ENCODE measurements around the gene ADIPOR2. TPM values are rescaled to one million over a fixed set of nuclear protein-coding genes. Genes with fewer than 3 reads are reported as not detected.

Gene ADIPOR2
- total RNA-seq, 1 experiment from 2014 or later: 33.9 TPM

DNA sequence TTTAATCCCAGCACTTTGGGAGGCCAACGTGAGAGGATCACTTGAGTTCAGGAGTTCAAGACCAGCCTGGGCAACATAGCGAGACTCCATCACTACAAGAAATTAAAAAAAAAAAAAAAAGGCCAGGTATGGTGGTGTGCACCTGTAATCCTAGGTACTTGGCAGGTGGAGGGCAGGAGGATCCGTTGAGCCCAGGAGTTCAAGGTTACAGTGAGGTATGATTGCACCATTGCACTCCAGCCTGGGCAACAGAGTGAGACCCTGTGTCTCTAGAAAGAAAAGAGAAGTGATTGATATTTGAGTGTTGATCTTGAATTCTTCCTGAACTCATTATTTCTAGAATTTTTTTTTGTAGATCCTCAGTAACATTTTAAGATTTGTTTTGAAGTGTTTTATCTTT lies 59.4 kb downstream of the ADIPOR2 start:
- no peak for DNase-seq (ENCODE audit: low read depth)
- in situ Hi-C loops (cut with HindIII; ENCODE audit: low pct_unique_long_range_greater_than_20kb, low sequenced_read_pairs): no loop called here

DNA sequence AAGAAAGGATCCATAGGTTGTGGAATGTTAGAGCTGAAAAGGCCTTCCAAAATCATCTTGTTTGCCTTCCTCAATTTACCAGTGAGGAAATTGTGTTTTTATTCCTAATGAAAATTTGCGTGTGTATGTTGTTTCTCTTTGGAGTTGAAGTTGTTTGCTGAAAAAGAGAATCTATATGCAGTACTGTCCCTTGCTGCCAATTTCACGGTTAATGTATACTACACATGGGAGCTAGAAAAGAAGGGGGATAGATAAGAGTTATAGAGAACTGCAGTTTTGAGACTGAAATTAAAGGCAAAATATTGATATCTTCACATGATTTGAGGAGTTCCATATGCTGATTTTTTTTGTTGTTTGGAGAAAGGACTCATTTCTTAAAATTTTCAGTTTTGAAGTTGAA lies 67.5 kb downstream of the ADIPOR2 start:
- no peak for DNase-seq (ENCODE audit: low read depth)
- in situ Hi-C loops (cut with HindIII; ENCODE audit: low pct_unique_long_range_greater_than_20kb, low sequenced_read_pairs): no loop called here

- no peak for DNase-seq (ENCODE audit: low read depth)
- in situ Hi-C loops (cut with HindIII; ENCODE audit: low pct_unique_long_range_greater_than_20kb, low sequenced_read_pairs): no loop called here
Observed at GRCh38 chr12:1758887-1759286, 68.0 kb downstream of the ADIPOR2 start.

GRCh38 chr12:1760566-1761382 lies 69.9 kb downstream of the ADIPOR2 start:
- peak; percentile 69 for DNase-seq (ENCODE audit: low read depth)
- in situ Hi-C loops (cut with HindIII; ENCODE audit: low pct_unique_long_range_greater_than_20kb, low sequenced_read_pairs): no loop called here

- in situ Hi-C loops (cut with HindIII; ENCODE audit: low pct_unique_long_range_greater_than_20kb, low sequenced_read_pairs): no loop called here
- DNase-seq (ENCODE audit: low read depth): no peak
Observed at GRCh38 chr12:1761857-1762256, 71.0 kb downstream of the ADIPOR2 start.

GRCh38 chr12:1763153-1763552 lies 72.3 kb downstream of the ADIPOR2 start:
- no peak for DNase-seq (ENCODE audit: low read depth)
- in situ Hi-C loops (cut with HindIII; ENCODE audit: low pct_unique_long_range_greater_than_20kb, low sequenced_read_pairs): no loop called here

DNA sequence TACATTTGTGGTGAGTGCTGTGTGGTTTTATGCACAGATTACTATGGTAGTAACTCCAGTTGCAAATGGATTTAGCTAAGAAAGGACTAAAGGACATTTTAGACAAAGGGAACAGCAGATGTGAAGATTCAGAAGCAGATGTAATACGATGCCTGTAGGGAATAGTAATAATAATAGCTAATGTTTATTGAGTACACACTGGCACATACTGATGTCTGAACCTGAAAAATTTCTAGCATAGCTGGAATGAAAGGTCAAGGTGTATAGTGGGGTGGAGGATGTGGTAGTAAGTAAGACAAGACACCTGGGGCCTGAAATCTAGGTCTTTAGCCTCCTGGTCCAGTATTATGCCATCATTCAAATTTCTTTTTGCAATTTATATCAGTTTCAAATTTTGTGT lies 75.2 kb downstream of the ADIPOR2 start:
- DNase-seq (ENCODE audit: low read depth): no peak
- in situ Hi-C loops (cut with HindIII; ENCODE audit: low pct_unique_long_range_greater_than_20kb, low sequenced_read_pairs): no loop called here

GRCh38 chr12:1767407-1768090 lies 76.7 kb downstream of the ADIPOR2 start:
- DNase-seq (ENCODE audit: low read depth): no peak
- in situ Hi-C loops (cut with HindIII; ENCODE audit: low pct_unique_long_range_greater_than_20kb, low sequenced_read_pairs): no loop called here

DNA sequence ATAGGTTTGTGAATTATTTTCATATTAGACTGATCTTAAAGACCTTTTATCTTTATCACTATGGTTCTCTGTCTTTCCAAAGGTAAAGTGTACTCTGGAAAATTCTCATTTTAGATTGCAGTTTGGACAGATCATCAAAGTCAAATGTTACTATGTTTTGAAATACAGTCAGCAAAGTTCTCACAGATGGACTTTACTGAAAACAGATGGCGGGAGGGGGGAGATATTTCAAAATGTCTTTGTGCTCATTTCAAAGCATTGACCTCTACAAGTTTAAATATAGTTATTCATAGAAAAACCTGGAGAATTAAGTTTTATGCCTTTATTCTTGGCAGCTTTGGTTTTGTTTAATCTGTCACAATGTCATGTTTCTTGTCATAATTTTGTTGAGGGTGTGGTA lies 77.7 kb downstream of the ADIPOR2 start:
- no peak for DNase-seq (ENCODE audit: low read depth)
- in situ Hi-C loops (cut with HindIII; ENCODE audit: low pct_unique_long_range_greater_than_20kb, low sequenced_read_pairs): no loop called here

GRCh38 chr12:1769809-1770494 lies 79.1 kb downstream of the ADIPOR2 start:
- in situ Hi-C loops (cut with HindIII; ENCODE audit: low pct_unique_long_range_greater_than_20kb, low sequenced_read_pairs): no loop called here
- no peak for DNase-seq (ENCODE audit: low read depth)

DNA sequence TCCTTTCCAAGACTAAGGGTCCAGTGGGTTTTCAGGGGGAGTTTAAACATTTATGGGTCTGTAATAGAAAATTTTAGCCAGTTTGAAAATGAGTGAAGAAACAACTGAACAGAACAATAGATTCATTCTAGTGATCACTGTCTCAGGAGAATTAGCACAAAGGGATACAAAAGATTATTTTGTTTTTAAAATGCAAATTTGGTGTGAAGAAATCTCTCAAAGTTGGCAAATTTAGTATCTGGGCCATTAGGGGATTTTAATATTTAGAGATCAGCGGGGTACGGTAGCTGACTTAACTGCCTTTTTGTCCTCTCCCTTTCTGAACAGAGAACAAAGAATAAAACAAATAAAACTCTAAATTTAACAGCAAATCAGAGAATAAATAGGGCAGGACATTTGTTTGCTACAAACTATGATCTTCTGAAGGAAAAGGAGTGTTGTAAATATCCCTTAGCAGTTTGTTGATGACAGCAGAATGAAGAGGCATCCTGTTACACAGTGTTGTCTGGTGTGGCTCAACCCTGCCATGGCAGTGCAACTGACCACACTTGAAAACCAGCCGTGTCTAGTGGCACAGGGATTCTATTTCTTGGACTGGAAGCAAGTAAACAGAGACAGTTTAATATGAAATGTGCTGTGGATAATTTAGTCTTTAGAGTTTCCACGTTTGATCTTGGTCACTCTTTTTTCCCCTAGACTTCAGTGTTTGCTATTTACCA lies 83.2 kb downstream of the ADIPOR2 start:
- DNase-seq (ENCODE audit: low read depth): no peak
- in situ Hi-C loops (cut with HindIII; ENCODE audit: low pct_unique_long_range_greater_than_20kb, low sequenced_read_pairs): no loop called here

DNA sequence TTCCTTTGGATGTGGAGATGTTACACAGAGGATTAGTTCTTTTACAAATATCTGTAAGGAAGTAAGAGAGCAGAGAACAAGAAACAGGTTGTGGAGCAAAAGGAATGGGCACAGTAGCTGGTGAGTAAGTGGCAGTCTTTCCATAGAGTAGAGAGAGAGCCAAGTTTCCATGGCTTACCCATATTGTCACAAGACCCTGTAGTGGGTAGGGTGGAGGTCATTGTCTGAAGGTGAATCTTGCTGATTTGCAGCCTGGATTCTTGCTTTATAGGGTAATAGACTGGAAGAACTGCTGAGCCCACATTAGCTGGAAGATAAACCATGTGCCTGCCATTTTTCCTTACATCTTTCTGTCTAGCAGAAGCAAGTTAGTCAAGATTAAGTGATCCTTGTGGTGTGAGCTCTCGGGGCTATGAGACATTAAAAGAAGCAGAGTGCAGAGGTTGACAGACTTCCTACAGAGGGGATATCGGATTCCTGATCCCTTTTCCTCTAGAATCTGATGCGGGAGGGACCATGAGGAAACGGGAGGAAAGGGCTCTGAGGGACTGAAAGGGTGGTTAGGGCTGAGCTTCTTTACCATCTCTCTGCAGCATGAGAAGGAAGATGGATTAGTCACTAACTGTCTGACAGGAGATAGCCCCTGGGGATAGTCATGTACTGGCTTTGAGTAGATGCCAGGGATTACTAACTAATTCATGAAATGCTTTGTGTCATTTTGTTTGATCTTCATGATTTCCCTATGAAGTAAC lies 85.5 kb downstream of the ADIPOR2 start:
- peak; percentile 39 for DNase-seq (ENCODE audit: low read depth)
- in situ Hi-C loops (cut with HindIII; ENCODE audit: low pct_unique_long_range_greater_than_20kb, low sequenced_read_pairs): no loop called here

DNA sequence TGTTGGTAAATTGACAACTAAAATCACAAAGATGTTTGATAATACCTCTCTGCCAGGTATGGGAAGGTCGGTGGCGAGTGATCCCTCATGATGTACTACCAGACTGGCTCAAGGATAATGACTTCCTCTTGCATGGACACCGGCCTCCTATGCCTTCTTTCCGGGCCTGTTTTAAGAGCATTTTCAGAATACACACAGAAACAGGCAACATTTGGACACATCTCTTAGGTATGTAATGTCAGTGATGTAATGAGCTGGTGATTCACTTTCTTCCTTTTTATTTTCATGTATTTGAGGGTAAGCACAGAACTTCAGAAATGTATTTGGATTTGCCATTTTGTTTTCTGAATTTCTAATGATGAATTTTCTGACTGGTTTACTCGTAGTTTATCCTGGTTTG lies 86.9 kb downstream of the ADIPOR2 start:
- no peak for DNase-seq (ENCODE audit: low read depth)
- in situ Hi-C loops (cut with HindIII; ENCODE audit: low pct_unique_long_range_greater_than_20kb, low sequenced_read_pairs): no loop called here

DNA sequence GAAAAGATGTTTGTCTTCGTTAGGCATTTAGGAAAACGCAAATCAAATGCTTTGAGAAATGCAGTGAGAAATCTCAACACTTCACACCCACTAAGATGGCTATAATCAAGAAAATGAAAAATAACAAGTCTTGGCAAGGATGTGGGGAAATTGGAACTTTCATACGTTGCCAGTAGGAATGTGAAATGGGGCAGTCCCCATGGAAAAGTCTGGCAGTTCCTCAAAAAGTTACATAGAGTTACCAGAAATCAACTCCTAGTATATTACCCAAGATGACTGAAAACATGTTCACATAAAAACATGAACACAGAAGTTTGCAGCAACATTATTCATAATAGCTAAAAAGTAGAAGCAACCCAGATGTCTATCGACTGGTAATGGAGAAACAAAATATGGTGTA lies 88.0 kb downstream of the ADIPOR2 start:
- in situ Hi-C loops (cut with HindIII; ENCODE audit: low pct_unique_long_range_greater_than_20kb, low sequenced_read_pairs): no loop called here
- no peak for DNase-seq (ENCODE audit: low read depth)

GRCh38 chr12:1779783-1780182 lies 88.9 kb downstream of the ADIPOR2 start:
- in situ Hi-C loops (cut with HindIII; ENCODE audit: low pct_unique_long_range_greater_than_20kb, low sequenced_read_pairs): no loop called here
- DNase-seq (ENCODE audit: low read depth): no peak

- DNase-seq (ENCODE audit: low read depth): no peak
- in situ Hi-C loops (cut with HindIII; ENCODE audit: low pct_unique_long_range_greater_than_20kb, low sequenced_read_pairs): no loop called here
Observed at GRCh38 chr12:1781772-1782171, 90.9 kb downstream of the ADIPOR2 start.

DNA sequence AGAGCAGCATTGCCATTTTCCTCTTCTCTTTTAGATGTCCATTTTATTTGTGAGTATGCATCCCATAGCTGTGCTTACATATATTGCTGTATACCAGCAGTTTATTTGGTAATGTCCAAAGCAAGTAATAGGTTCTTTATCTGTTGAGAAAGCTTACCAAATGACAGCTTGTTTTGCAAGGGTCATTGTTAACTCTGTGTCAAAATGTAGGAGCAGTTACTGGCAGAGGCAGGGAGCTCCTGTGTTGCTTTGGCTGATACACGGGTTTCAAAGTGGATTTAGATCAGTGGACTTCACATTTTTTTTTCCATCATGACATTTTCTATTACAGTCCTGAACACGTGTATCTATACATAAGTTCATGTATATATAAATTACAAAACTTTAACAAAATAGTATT lies 91.3 kb downstream of the ADIPOR2 start:
- in situ Hi-C loops (cut with HindIII; ENCODE audit: low pct_unique_long_range_greater_than_20kb, low sequenced_read_pairs): no loop called here
- DNase-seq (ENCODE audit: low read depth): no peak

GRCh38 chr12:1787714-1788113 lies 96.8 kb downstream of the ADIPOR2 start:
- no peak for DNase-seq (ENCODE audit: low read depth)
- in situ Hi-C loops (cut with HindIII; ENCODE audit: low pct_unique_long_range_greater_than_20kb, low sequenced_read_pairs): no loop called here

Measured in Caki2 (cell line).